NCI-H146 (cell line): ENCODE results near the gene KLC3.
A peak's percentile ranks its signal among the peaks of the same experiment; 100 is the strongest.
"Not testable (repeated sequence)": the region's sequence is repeated elsewhere in the genome, so short reads cannot be mapped to it uniquely, and the experiment has no call there.

ENCODE experiments used
- DNase-seq: peaks from one replicate; lab custom pipeline; 2025; lab: John Stamatoyannopoulos, UW

KLC3 gene

DNA sequence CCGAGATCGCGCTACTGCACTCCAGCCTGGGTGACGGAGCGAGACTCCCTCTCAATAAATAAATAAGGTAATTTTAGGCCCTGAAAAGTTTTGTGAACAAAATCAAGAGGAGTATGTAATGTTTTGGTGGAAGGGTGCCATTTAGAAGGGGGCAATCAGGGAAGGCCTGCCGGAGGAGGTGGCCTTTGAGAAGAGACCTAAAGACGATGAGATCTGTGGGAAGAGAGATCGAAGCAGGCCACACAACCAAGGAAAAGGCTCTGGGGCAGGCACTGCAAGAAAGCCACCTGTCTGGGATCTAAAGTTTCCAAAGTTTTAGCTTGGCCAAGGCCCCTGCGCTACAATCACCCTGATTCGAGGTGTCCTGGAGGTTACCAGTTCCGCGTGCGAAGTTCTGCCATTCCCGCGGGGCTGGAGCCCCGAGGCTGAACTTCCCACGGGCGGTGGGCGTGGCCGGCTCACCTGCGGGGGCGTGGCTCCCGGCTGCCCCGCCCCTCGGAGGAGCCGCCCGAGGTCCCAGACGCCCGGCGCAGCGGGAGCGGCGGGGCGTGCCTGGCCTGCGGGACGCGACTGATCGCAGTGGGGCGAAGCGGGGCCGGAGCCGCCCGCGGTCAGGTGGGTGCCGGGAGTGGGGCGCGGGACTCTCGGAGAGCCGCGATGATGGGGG, at the start of gene KLC3:
Gene KLC3 (plus strand): TSS at position 519 of the 667 bp plus-strand sequence. CDS start 4,792 bp downstream, outside the sequence.
- peak; percentile 64 for DNase-seq

DNA sequence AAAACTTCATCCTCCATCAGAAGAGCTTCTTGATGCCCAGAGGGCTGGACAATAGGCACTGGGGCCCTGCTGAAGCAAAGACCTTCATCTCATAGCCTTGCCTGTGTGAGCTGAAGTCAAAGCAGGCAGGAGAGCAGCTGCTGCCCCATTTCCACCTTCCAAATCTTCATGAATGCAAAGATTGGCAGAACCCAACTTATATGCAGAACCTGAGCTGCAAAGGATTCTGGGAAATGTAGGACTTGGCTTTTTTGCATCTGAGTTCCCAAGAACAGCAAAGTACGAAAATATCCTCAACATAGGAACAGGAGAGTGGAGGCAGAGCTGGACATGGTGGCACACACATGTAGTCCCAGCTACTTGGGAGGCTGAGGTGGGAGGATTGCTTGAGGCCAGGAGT, 48.7 kb upstream of the KLC3 start:
- no peak for DNase-seq

DNA sequence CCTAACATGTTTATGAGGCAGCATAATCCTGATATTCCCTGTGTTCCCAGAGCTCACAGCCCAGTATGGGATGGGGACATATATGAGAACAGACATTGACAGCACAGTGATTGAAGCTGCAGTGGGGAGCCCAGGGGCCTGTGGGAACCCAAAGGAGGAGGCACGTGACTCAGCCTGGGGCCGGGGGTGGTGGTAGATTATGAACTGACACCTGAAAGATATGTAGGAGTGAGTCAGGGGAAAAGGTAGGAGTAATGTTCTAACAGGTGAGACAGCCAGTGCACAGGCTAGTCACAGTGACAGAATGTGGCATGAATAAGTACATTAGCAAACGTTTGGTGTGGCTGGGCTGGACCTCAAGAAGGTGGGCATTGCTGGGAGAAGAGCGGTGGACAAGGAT, 46.9 kb upstream of the KLC3 start:
- no peak for DNase-seq

DNA sequence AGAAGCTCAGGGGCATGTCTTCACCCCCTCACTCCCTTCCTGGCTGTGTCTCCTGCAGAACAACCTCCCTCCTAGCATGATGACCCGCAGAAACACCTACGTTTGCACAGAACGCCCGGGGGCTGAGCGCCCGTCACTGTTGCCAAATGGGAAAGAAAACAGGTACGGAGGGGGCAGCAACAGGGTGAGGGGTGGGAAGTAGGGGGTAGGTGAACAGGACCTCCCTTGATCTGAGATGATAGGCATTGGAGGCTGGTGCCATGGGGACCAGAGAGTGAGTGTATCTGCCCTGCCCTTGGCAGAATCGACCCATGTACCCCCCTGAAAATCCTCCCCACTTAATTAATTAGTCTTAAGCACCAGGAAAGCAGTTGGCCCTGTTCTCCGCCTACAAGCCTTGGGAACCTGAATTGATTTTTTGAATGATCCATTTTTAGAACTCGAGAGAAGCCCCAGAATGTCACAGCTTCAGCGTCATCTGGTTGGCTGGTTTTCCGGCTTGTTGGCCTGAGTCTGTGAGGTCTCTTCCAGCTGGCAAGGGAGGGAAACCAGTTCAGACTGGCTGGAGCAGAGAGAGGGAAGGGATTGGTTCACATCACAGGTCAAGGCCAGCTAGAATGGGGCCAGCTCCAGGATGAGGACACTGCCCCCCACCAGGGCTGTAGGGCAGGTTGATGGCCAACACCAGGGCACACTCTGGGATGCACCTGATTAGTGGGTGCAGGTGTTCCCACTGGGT, 46.1 kb upstream of the KLC3 start:
- no peak for DNase-seq

DNA sequence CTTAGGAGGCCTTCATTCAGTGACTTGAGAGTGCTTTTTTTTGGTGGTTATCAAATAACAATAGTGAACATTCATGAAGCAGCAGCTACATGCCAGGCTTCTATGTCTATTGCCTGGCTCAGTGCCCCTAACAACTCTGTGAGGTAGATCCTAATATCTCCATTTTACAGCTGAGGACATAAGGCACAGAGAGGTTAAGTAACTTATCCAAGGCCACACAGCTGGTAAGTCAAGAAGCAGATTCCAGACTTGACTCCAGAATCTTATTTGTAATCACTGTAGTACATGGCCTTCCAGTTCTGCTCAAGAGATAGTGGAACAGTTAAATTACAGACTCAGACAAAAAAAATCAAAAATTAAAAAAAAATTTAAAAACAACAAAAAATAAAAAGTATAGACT, 44.7 kb upstream of the KLC3 start:
- no peak for DNase-seq

DNA sequence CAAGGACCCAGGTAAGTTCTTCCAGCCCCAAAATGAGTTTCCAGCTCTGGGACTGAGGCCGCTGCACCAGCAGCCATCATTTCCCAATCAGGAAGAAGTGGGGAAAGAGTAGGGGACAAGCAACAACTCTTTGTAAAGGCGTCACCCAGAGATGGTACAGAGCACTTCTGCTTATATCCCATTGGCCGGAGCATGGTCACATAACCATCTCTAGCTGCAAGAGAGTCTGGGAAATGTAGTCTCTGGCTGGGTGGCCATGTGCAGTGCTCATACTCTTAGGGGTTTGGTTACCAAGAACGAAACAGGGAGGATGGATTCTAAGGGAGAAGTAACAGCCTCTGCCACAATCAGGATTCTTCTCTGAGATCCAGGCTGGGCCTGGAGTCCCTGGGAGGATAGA, 44.2 kb upstream of the KLC3 start:
- DNase-seq: no peak

DNA sequence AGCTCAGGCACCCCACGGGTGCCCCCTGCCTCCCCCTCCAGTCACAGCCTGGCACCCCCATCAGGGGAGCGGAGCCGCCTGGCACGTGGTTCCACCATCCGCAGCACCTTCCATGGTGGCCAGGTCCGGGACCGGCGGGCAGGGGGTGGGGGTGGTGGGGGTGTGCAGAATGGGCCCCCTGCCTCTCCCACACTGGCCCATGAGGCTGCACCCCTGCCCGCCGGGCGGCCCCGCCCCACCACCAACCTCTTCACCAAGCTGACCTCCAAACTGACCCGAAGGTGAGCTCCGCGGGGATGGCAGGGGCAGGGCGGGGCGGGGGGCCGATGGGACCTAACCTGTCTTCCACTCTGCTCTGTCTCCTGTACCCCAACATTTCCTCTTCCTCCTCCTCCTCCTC, 42.9 kb upstream of the KLC3 start:
- no peak for DNase-seq

DNA sequence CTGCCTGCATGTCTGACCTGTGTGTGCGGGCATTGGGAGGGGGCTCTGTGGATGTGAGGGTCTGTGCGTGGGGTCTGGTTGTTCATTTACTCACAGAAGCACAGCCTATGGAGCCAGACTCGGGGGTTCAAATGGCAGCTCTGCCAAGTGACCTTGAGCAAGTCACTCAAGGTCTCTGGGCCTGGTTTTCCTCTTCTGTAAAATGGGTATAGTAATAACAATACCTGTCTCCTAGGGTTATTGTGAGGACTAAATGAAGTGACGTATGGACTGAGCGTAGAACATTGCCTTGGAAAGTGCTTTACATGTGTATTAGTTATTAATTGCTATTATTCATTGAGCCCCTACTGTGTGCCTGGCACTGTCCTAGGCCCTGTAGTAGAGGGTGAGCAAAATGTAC, 42.3 kb upstream of the KLC3 start:
- DNase-seq: no peak

DNA sequence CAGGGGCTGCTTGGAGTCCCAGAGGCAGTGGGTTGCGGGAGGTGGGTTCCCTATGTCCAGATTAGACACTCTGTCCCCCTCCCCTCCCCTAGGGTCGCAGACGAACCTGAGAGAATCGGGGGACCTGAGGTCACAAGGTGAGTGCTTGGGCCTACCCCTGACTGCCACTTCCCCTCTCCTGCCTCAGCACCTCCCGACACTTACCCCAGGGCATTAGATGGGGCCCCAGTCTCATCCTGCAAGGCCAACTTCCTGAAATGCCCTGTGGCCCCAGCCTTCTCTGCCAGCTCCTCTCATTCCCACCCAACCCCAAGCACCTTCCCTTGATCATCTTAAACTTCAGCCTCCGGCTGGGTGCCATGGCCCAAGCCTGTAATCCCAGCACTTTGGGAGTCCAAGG, 40.8 kb upstream of the KLC3 start:
- no peak for DNase-seq

DNA sequence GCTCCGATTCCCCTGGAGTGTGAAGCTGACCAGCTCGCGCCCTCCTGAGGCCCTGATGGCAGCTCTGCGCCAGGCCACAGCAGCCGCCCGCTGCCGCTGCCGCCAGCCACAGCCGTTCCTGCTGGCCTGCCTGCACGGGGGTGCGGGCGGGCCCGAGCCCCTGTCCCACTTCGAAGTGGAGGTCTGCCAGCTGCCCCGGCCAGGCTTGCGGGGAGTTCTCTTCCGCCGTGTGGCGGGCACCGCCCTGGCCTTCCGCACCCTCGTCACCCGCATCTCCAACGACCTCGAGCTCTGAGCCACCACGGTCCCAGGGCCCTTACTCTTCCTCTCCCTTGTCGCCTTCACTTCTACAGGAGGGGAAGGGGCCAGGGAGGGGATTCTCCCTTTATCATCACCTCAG, 38.1 kb upstream of the KLC3 start:
- DNase-seq: no peak

DNA sequence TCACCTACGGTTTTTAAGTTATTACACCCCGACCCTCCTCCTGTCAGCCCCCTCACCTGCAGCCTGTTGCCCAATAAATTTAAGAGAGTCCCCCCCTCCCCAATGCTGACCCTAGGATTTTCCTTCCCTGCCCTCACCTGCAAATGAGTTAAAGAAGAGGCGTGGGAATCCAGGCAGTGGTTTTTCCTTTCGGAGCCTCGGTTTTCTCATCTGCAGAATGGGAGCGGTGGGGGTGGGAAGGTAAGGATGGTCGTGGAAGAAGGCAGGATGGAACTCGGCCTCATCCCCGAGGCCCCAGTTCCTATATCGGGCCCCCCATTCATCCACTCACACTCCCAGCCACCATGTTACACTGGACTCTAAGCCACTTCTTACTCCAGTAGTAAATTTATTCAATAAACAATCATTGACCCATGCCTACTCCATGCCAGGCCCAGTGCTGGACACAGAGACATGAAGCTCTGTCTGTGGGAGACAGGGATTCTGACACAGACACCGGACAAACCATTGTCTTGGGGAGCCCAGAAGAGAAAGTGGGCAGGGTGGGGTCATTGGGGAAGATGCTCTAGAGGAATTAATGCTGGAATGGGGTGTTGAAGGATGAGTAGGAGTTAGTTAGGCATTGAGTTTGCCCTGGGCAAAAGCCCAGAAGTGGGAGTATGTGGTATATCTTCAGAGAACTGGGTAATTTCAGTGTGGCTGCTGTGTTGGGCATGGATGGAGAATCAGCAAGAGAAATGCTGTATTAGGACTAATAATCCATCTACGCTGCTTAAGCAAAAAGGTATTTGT, 37.1 kb upstream of the KLC3 start:
- DNase-seq: no peak

DNA sequence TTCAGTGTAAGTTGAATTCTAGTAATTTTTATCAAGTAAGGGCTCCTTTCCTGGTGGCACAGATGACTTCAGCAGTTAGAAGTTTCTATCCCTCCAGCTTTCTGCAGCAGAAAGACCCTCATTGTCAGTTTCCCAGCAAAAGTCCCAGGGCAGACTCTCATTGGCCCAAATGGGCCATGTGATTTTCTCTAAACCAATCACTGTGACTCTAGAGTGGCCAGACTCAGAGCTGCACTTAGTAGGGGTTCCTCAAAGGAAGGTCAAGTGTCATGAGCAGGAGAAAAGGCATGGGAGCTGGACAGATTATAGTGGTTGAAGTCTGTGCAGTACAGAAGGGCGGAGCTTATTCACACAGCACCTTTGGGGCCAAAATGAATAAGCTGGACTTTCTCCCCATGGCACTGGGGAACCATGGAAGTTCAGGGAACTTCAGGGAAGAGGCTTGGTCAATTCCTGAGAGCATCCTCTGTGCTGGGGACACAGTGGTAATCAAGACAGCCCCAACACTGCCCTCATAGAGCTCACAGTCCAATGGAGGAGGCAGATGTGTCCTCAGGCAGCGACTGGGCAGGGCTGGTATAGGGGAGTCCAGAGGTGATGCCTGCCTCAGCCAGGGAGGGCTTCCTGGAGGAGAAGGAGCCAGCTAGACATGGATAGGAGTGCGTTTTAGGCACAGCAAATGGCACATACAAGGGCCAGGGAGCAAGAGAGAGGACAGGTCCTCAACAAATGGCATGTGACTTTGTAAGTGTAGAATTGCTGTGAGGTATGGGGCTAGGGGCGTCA, 36.2 kb upstream of the KLC3 start:
- DNase-seq: no peak

DNA sequence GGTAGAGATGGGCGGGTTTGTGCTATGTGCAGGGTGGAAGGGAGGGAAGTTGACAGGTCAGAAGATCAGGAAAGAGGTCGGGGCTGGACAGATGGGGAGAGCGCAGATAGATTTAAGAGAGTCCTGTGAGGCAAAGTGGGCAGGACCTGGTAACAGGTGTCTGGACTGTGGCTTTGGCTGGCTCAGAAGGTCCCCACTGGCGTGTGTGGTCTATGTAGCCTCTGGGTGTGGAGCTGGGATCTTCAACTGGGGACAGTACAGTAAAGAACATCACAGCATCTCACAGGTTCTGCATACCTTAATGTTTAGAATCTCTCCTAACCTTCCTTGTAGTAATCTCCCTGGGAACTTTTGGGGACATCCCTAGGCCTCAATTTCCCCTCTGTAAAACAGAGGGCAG, 35.5 kb upstream of the KLC3 start:
- no peak for DNase-seq

DNA sequence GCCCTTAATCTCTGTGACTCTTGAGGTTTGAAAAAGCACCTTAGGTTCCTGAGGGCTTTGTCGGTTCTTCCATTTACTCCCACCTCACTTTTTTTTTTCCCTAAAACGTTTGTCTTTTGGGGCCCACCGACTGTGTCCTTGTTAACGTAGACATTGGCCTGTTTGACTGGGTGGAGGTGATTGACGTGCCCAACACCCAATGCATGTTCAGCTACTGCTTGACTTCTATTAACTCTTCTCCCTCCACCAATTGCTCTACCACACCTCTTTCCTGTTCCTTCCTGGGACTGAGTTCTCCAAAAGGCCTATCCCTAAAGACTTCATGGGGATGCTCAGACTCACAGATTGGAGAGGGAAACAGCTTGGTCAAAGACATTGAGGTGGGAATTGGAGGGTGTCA, 35.1 kb upstream of the KLC3 start:
- peak; percentile 9 for DNase-seq

DNA sequence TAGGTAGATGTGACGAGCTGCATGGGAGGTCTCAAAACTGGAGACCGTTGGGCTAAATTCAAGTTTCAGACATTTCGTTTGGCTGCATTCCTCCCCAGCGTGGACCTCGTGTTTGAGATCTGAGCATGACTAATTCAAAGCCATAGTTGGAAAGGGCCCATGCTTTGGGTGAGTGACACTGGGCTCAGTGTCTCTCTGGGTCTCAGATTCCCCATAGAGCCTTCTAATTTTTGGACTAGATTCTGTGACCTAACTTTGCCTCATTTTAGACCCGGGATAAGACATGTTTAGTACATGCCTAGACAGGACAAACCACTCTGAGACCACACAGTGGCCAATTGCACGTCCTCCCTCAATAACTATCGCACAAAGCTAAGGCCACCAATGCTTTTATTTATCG, 34.5 kb upstream of the KLC3 start:
- no peak for DNase-seq

DNA sequence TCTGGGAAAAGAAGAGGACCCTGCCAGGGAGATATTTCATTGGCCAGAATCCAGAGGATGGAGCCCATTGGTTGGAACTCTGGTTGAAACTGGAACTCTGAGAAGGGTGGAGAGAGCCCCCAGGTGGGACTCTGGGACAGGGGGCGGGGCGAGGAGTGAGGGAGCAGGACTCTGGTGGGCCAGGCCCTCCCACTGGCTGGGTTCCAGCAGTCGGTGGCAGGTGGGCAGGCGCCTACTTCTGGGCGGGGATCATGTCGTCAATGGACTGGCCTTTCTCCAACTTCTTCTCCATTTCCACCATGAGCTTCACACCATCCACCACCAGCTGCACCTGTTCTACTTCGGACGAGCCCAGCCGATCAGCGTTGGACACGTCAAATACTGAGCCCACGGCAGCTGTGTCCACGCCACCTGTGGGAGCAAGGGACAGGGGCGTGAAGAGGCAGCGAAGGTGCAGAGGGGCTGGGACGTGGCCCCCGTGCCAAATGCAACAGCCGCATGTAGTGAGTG, 34.0 kb upstream of the KLC3 start:
- DNase-seq: peak; percentile 96

DNA sequence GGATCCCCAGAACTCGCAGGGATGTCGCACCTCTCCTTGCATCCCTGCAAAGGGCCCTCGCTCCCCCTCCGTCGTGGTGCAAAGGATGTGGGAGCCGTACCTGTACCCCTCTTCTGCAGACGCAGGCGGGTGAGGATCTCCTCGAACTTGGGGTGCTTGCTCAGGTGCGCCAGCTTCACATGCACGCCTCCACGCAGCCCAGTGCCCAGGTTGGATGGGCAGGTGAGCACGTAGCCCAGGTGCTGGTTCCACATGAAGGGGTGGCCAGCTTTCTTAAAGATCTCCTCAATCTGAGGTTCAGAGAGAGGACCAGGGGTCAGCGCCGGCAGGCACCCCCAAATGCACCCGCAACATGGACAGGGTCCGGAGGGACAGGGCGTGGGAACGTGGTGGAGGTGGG, 33.2 kb upstream of the KLC3 start:
- DNase-seq: no peak

DNA sequence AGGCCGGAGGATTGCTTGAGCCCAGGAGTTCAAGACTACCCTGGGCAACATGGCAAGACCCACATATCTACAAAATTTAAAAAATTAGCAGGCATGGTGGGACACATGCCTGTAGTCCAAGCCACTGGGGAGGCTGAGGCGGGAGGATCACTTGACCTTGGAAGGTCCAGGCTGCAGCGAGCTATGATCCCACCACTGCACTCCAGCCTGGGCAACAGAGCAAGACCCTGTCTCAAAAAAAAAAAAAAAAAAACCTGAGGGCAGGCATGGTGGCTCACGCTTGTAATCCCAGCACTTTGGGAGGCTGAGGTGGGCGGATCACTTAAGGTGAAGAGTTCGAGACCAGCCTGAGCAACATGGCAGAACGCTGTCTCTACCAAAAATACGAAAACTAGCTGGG, 31.2 kb upstream of the KLC3 start:
- not testable (repeated sequence) for DNase-seq

DNA sequence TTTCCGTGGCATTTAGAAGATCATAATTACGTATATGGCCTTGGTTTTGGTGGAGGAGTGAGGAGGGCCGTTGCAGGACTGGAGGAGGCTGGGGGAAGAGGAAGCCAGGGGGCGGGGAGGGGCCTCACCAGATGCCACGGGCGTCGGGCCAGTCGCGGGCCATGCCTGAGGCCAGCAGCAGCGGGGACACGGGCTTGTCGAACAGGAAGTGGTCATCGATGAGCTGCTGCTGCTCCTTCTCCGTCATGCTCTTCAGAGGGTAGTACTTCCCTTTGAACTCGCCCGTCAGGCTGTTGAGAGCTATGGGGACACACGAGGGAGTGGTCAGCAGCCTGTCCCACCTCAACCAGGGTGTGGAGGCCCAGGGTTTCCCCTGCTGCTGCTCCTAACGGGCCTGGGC, 28.9 kb upstream of the KLC3 start:
- no peak for DNase-seq

DNA sequence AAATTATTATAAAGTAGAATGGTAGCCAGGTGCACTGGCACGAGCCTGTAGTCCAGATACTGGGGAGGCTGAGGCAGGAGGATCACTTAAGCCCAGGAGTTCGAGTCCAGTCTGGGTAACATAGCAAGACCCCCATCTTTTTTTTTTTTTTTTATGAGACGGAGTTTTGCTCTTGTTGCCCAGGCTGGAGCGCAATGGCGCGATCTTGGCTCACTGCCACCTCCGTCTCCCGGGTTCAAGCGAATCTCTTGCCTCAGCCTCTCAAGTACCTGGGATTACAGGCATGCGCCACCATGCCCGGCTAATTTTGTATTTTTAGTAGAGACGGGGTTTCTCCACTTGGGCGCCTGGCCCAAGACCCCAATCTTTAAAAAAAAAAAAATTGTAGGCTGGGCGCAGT, 28.3 kb upstream of the KLC3 start:
- not testable (repeated sequence) for DNase-seq

DNA sequence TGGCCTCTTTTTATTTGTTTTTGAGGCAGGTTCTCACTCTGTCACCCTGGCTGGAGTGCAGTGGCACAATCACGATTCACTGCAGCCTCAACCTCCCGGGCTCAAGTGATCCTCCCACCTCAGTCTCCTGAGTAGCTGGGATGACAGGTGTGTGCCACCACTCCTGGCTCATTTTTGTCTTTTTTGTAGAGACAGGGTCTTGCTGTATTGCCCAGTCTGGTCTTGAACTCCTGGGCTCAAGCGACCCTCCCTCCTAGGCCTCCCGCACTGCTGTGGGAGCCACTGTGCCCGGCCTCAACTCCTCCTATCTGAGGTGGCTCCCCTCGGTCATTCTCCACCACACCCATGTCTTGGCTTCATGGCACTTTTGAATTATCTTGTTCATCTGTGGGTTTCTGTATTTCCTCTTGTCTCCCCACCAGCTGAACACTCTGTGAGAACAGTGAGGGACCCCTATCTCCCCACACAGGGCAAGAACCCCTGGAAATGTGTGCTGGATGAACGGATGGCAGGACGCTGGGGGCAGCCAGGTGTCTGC, 25.8 kb upstream of the KLC3 start:
- DNase-seq: no peak

DNA sequence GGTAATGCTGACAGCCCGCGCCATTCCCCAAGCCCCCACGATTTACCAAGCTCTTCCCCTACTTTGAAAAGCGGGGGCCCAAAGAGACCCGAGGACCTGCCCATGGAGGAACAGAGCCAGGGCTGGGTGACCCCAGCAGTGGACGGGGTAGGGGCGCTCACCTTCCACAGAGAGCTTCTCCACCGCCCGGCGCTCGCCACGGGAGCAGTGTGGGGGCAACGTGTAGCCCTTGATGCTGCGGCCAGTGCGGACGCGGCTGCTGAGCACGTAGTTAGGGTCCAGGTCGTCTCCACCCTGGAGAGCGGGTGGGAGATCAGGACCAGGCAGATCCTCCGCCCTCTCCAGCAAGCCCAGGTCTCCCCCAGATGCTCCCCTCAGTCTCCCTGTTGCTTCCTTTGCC, 25.2 kb upstream of the KLC3 start:
- DNase-seq: no peak
